GM12864 (cell line): ENCODE data around the gene RGS11.
A peak's percentile ranks its signal among the peaks of the same experiment; 100 is the strongest.

ENCODE experiments used
- DNase-seq: peaks from one replicate; pipeline ENCODE4 v3.0.0-alpha.2; 2011; ENCODE audit warnings: low read depth
- H3K4me3 ChIP-seq: 2 replicates; pipeline ENCODE4 v1.5.1; 2011; ENCODE audit warnings: mild to moderate bottlenecking, low read depth, low read length, control low read depth
- TF ChIP-seq, protein P1 (sequence below): IDR thresholded peaks from 2 replicates; pipeline ENCODE4 v1.5.1; 2011; ENCODE audit warnings: low read depth, mild to moderate bottlenecking, moderate library complexity, low read length, control low read depth, inconsistent platforms; ENCODE audit errors: missing control alignments

RGS11 gene

GRCh38 chr16:275786-276232 lies at the start of gene RGS11:
Gene RGS11 (minus strand): TSS chr16:275944. CDS start chr16:275911, 33 bp downstream.
- no peak within 1 kb of the TSS for H3K4me3 ChIP-seq
- no peak for DNase-seq
- TF ChIP-seq, protein P1, sequence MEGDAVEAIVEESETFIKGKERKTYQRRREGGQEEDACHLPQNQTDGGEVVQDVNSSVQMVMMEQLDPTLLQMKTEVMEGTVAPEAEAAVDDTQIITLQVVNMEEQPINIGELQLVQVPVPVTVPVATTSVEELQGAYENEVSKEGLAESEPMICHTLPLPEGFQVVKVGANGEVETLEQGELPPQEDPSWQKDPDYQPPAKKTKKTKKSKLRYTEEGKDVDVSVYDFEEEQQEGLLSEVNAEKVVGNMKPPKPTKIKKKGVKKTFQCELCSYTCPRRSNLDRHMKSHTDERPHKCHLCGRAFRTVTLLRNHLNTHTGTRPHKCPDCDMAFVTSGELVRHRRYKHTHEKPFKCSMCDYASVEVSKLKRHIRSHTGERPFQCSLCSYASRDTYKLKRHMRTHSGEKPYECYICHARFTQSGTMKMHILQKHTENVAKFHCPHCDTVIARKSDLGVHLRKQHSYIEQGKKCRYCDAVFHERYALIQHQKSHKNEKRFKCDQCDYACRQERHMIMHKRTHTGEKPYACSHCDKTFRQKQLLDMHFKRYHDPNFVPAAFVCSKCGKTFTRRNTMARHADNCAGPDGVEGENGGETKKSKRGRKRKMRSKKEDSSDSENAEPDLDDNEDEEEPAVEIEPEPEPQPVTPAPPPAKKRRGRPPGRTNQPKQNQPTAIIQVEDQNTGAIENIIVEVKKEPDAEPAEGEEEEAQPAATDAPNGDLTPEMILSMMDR, result no peak

DNA sequence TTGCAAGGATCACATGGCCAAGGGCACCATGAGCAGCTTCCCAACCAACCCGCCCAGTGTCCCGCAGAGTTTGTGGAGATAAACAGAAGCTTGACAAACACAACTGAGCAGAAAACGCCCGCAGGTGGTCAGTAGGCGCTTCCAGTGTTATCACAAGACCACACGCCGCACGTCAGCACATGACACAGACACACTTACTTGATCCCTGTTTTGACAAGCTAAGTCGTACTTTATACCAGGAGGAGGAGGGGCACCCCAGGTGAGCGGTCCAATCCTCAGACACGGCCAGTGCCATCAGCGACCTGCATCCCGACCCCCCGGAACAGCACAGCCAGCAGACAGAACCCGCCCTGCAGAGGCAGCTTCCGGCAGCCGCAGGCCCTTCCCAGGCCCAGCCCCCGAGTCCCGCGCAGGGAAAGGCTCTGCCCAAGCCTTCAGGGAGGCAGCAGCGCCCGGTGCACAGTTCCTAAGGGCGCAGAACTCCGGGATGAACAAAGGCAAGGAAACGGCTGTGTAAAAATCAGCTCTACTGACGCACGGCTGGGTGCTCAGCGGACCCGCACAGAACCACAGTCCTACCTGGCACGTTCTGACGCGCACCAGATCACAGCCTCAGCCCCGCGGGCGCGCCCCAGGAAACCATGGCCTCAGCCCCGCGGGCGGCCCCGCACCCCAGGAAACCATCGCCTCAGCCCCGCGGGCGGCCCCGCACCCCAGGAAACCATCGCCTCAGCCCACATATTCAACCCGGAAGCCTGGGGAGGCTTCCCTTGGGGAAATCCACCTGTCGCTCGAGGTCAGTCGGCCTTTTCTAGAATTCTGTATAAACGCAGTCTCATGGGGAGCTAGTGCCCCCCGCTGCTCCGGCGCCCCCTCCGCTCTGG lies 48.9 kb upstream of the RGS11 start:
- peak overlapping the region; percentile 39 for H3K4me3 ChIP-seq
- TF ChIP-seq, protein P1, result no peak
- DNase-seq, result no peak

DNA sequence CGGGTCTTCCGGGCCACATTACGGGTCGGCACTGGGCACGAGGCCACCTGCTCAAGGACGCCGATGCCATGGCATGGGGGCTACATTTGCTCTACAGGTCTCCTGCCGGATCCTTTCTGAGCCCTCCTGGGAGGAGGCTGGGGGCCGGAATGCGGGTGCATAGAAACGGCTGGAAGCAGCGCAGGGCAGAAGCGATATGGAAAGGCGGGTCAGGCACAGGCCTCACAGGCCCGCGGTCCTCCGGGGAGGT lies 48.4 kb upstream of the RGS11 start:
- no peak overlapping the region for H3K4me3 ChIP-seq
- no peak for DNase-seq
- TF ChIP-seq, protein P1, result no peak

DNA sequence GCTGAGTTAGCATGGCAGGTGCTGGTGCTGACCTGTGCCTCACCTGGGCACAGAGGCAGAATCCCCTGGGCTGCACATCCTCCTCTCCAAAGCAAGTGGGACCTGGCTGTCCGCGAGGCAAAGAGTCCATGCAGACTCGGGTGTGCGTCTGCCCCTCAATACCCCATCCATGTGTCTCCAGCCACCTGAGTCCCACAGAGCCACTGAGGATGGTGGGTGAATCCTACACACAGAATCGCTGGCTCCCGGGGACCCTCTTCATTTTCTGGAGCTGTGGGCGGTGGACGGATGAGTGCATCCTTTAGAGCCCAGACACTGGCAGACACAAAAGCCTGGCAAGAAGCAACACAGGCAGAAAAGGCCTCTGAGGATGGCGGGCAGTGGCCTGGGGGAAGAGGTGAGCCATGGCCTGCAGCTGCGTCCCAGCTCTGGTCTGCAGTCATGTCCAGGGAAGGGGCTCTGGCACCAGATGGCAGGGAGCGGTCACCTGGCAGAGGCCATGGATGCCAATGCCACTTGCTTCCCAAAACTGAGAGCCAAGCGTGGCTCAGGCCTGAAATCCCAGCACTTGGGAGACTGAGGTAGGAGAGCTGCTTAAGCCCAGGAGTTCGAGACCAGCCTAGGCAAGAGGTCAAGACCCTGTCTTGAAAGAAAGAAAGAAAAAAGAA lies 46.9 kb upstream of the RGS11 start:
- TF ChIP-seq, protein P1, result no peak
- no peak overlapping the region for H3K4me3 ChIP-seq
- no peak for DNase-seq

DNA sequence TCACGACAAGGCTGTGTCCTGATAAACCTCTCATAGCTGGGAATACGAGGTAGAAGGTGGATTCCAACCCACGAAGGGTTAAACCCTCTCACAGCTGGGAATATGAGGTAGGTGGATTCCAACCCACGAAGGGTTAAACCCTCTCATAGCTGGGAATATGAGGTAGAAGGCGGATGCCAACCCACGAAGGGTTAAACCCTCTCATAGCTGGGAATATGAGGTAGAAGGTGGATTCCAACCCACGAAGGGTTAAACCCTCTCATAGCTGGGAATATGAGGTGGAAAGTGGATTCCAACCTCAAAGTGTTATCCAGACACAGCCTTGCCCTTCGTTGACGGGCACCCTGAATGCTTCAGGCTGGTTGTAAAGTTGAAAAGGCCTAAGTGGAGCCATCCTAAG lies 45.8 kb upstream of the RGS11 start:
- TF ChIP-seq, protein P1, result no peak
- H3K4me3 ChIP-seq, result no peak overlapping the region
- no peak for DNase-seq

GRCh38 chr16:320206-320605 lies 44.5 kb upstream of the RGS11 start:
- no peak for DNase-seq
- TF ChIP-seq, protein P1, result no peak
- H3K4me3 ChIP-seq, result no peak overlapping the region
